Measurements from ENCODE around the gene NAPG.
"Not testable (repeated sequence)": the region's sequence is repeated elsewhere in the genome, so short reads cannot be mapped to it uniquely, and the experiment has no call there.

NAPG gene

DNA sequence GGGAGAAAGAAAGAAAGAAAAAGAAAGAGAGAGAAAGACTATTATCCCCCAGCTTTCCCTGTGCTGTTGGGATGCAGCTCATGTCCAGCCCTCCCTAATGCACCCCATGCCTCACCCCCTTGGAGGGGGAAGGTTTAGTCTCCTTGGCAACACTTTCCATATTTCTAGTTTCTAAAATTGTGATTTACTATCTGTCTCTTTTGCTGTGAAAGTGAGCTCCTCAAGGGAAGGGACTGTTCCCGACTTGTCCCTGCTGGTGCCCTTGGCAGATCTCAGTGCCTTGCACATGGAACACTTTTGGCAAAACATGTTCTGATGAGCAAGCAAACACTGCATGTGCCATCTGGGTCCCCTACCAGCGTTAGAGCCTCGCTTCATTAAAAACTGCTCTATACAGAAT lies 11.7 kb upstream of the NAPG start:
- DNase-seq (ENCODE audit: low read depth in 3 of 3) = no peak

DNA sequence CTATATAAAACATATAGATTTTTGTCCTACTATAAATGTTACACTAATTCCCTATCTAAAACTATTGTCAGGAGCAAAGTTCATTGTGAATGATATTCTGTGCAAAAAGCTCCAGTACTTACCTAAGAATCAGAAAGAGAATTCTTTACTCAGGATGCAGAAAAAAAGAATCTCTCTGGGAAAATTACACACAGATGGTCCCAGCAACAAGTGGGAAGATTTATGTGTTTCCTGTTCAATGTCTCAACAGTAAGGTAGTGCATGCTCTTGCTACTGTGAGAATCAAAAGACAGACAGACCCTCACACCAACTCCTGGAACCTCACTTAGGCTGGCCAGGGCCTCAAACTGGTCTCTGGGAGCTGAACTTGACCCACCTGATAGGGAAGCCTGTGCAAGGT lies 11.2 kb upstream of the NAPG start:
- no peak for DNase-seq (ENCODE audit: low read depth in 3 of 3)

DNA sequence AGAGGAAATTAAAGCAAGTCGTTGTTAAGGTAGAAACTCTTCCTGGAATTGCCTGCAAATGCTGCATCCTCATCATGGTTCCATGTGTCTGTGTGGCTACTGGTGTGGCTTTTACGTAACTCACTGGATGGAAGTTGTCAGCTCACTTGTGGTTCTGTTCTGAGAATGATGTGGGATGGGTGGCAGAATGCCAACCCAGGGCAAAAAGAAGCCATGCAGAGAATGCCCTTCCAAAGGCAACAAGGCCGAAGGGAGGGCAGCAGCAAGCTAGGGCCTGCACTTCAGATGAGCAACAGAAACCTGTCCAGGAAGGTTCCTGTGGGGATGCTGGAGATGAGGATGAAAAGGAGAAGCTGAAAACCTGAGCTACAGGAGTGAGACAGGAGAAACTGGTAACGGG lies 10.4 kb upstream of the NAPG start:
- no peak for DNase-seq (ENCODE audit: low read depth in 3 of 3)

DNA sequence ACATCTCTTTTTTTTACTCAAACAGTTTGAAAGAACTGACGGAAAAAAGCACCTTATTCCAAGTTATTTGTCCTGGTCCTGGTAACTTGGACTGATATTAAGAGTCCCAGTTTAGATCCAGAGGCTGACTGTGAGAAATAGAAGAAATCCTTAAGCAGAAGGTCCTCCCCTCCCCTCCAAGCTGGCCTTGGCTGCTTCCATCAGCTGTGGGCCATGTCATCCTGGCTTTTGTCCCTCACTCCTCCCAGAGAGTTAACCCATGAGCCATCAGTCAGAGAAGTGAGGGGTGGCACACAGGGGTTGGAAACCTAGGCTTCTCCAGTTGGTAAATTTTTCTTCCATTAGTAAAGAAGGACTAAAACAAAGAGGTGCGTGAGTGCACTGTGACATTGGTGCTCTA lies 9.7 kb upstream of the NAPG start:
- DNase-seq (ENCODE audit: low read depth in 3 of 3) = no peak

DNA sequence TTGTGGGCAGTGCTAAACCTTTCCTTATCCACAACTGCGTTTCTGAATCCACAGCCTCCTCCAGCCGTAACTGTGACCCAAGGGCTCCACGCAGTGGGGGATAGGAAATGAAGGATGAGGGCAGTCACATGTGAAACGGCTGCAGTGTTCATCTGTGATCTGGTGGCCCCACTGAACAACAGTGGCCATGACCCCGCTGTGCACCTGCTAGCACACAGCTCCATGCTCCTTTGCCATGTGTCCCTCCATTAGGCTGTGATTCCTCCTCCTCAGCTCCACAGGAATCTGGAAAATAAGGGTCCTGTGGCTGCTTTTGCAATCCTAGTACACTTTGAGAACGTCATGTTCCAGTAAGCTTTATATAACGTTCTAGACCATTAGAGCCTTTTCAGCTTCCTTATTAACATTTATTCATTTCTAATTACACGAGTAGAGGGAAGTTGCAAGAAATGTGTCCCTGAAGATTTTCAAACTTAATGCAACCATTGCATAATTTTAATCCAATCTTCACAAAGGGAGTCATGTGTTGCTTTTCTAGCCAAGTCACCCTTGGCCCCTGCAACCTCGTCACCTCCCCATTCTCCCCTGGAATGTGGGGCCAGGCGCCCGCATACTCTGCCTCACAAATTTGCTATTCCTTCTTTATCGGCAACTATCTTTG lies 7.1 kb upstream of the NAPG start:
- no peak for DNase-seq (ENCODE audit: low read depth in 3 of 3)

DNA sequence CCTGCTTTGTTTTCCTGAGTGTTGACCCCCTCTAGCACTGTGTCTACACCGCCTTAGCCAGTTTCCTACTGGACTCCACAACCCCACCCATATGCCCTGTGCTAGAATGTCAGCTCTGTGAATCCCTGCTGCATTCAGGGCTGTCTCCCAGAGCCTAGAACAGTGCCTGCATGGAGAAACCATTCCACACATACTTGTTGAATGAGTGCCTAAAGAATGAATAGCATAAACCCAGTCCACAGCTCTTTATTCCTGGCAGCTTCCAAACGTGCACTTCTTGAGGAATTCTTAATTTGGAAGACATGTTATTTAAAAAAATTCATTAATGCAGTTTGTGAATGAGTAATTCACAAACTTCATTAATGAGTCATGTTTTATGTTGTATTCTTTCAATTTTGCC lies 6.5 kb upstream of the NAPG start:
- no peak for DNase-seq (ENCODE audit: low read depth in 3 of 3)

DNA sequence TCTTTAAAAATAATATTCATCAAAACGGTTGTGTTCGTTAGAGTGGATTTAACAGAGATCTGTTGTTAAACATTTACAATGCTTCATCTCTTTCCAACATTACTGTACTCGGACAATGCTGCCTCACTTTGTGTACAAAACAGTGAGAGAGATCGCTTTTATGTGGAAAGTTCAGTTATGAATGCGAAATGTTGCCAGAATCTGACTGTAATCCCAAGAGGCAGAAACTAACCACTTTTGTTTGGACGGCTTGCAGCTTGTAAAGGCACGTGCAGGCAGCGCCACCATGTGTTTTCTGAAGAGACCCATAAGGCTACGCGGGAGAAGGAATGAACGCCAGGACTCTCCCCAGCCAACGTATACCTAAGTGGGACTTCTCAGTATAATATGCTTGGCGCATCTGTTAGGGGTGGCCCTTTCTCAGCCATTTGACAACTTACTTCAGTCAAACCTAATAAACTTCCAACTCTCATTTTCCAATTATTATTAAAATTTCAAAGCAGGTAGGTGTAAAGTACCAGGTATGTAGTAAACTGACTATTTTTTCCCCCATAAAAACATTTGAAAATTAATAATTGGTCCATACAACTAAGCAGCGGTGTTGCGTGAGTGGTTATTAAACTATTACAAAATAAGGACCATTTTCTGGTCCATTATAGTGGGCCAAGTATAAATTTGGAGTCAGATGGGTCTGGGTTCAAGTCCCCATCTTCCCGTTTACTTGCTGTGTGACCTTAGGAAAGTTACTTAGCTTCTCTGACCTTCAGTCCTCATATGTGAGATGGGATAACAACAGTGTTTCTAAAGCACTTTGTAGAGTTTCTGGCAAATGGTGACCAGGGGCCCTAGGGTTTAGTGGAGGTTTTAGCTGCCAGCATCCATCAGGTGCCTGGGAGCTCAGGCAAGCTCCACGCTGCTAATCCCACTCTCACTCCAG lies 5.6 kb upstream of the NAPG start:
- peak; percentile 24 to 53 (median 33) for DNase-seq (ENCODE audit: low read depth in 3 of 3)

DNA sequence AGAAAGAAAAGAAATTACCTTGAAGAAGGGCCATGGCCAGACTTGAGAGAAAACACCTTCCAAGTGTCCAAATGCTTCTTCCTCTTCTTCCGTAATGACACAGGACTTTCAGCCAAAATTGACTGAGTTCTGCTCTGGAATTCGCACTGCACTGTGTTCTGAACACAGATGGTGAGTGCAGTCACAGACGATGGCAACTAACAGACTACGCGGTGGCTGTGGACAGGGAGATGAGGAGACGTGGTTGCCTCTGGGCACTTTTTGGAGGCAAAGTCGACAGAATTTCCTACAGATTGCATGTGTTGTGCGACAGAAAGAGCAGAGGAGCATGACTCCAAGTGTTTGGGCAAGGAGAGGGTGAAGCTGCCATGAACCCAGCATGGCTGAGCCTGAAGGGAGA lies 4.3 kb upstream of the NAPG start:
- DNase-seq (ENCODE audit: low read depth in 3 of 3) = no peak

DNA sequence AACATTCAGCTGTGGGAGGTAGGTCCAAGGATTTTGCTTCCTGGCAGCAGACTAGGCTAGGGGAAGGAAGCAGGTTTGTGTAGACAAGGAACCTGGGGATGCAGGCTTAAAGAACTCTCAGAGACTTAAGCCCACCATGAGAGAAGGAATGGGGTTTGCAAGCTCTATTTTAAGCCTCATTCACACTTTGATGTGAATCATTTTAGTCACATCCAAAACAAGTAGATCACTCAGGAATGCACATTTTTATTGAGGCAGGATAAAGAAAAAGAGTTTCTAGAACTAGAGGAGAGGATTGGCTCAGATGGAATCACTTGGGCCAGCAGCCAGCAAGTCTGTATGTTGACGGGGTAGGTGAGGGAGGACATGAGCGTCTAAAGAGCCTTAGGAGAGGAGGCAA lies 3.3 kb upstream of the NAPG start:
- no peak for DNase-seq (ENCODE audit: low read depth in 3 of 3)

DNA sequence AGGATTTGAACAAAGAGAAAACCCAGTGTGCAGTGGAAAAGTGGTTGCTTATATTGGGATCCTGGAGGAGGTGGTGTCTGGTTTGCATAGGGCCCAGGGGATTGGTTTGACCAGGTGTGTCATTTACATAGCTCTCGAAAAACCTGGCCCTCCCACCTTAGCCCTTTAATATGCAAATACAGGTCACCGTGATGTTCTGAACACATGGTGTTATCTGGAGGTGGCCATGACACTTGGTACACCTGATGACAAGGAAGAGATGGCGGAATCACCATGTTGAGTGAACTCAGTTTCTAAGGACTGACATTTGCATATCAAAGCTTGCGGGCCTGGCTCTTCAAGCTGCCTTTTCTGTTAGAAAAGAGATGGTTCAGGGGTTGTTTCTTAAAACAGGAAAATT lies 2.3 kb upstream of the NAPG start:
- no peak for DNase-seq (ENCODE audit: low read depth in 3 of 3)

DNA sequence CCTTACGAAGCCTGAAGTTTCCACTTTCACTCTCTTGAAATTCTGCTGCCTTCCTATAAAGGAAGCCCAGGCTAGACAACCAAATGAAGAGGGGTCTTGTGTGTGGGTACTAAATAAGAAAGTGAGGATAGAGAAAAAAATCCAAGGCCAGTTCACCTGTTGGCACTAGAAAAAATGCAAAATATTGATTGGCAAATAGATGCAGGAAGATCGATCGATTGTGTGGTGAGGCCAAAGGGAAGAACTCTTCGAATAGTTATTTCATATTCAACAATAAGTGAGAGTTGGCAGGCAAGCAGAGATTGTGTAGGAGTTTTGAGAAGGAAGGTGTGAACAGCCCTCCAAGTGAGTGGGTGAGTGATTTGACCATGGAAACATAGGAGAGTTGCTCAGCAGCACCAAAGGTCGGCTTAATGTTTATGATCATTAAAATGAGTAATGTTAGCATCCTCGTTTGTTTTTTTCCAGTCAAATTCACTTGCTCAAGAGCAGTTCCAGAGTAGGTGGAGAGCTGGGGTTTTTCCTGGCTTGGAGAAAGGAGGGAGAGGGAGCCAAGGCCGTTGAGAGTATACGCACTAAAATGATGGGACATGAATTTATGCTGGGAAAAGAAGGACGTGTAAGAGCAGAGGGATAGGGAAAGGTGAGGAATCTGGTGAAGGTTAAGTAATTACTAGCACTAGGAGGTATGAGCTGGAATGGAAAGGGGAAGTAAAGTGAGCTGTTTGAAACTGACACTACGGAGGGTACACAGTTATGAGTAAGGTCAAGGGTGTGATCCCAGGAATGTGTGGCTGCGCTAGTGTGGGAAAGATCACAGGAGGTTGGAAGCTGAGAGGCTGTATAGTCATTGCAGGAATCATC lies 1.1 kb upstream of the NAPG start:
- no peak for DNase-seq (ENCODE audit: low read depth in 3 of 3)

DNA sequence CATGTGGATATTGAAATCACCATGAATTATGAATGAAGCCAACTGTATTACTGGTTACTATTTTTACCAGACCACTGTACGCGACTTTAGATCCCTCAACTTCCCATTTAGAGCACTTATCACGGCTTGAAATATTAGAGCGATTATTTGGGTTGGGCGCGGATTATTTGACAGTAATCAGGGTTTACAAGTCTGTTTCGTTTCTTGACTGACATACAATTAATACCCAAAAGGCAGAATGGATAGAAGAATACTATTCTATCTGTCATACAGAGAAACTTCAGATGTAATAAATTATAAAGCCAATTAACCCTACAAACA lies 496 bp upstream of the NAPG start:
- no peak for DNase-seq (ENCODE audit: low read depth in 3 of 3)

DNA sequence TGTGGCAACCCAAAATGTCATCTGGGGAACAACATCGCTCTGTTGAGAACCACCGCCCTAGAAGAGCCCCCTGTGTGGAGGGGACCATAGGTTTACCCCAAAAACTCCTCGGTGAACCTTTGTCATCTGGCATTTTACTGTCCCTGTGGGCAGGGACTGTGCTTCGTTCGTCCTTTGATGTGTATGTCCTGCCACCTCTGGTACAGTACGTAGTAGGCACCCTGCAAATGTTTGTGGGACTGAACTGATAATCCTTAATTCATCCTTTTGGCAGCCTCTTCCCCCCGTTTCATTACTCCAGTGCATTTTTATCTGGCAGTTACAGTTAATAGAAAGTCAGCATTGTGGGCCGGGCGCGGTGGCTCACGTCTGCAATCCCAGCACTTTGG lies 728 bp downstream of the NAPG start:
- no peak for DNase-seq (ENCODE audit: low read depth in 3 of 3)

DNA sequence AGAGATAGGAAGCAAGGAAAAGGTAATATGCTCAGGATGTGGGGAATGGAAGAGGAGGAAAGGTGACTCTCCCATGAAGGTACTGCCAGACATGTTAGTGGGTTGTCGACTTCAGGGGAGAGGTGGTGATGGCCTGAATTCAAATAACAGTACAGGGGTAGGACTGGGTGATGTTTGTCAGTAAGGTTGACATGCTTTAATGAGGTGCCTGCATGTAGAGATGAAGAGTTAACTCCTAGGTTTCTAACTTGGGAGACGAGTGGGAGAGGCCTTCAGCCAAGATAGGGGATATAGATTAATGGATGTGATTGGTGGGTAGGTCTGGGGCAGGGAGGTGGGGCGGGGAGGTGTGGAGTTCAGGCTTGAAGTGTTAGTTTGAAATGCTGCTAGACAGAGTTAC lies 2.6 kb downstream of the NAPG start:
- DNase-seq (ENCODE audit: low read depth in 3 of 3) = no peak

DNA sequence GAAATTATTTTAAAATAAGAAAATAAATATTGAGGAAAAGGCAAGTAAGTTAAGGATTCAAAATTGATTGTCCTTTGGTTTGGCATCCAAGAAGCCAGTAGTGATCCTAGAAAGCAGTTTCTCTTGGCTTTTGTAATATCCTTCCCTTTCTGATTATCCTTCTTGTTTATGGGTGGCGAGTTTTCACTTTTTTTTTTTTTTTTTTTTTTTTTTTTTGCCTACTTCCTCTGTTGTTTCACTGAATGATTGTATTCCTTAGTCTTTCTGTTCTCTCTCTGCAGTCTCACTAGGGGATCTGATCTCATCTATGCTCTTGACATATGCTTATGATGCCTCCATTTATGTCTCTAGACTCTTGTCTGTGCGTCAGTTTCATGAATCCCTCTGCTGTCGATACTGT lies 4.2 kb downstream of the NAPG start:
- DNase-seq (ENCODE audit: low read depth in 3 of 3) = no peak

DNA sequence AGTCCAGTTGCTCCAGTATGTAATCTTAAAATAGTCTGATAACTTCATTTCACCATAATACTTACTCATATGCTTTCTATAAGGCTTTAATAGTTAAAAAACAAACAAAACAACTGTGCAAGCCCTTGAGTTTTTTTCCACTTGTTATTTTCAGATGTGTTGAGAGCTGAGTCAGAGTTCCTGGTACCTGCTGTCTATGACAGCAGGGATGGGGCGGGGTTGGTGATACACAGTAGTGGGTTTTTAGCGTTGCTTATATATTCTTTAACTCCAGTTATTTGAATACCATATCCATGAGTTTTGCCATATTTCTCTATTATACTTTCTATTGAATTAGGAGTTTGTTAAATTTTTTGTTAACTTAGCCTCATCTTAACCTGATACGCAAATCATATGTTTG lies 5.0 kb downstream of the NAPG start:
- DNase-seq (ENCODE audit: low read depth in 3 of 3) = peak in 2 of 3 experiments; percentile 19 to 24

DNA sequence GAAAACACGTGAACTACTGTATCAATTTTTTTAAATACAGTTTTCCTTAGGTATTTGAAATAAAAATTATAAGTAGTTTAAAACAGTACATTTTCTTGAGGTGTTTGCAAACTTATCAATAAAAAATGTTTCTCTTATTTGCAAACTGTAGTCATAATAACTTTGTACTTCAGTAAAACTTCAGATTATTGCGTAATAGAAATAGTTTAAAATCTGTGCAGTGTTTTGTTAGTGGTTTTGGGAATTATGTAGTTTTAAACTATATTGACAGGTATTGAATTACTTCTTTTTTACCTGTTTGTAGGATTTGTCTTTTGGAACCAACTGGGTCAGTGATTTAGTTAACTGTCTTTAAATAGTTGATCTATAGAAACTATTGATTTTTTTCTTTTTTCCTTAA lies 7.3 kb downstream of the NAPG start:
- no peak for DNase-seq (ENCODE audit: low read depth in 3 of 3)

DNA sequence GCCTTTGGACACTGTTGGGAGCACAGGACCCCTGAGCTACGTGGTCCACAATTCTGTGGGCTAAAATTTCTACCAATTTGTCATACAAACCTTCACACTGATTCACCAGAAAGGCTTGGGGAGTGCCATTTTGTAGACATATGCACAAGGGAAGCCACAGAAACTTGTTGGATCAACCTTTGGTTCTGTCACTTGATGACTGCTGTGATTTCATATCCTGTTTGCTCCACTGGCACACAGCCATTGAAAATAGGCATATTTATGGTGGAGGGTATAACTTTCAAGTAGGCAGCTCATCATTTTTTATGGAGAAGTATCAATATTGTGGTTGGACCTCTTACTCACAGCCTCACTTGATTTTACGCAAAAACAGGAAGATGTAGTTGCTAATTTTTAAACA lies 10.5 kb downstream of the NAPG start:
- DNase-seq (ENCODE audit: low read depth in 3 of 3) = no peak

DNA sequence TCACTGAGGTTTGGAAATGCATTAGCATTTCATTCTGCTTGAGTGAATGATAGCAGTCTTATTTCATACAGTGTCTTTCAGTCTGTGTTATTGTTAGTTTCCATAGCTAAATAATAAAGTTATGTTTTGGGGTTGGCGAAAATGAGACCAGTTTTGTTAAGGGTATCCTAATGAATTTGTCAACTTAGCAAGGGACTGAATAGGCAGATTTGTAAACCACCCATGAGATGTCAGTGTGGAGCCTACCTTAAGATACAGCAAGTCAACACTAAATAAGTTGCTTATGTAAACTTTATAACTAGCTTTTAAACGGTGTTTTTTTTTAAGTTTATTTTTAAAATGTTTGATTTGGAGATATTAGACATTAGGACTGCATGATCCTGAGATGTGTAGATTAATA lies 11.9 kb downstream of the NAPG start:
- no peak for DNase-seq (ENCODE audit: low read depth in 3 of 3)

DNA sequence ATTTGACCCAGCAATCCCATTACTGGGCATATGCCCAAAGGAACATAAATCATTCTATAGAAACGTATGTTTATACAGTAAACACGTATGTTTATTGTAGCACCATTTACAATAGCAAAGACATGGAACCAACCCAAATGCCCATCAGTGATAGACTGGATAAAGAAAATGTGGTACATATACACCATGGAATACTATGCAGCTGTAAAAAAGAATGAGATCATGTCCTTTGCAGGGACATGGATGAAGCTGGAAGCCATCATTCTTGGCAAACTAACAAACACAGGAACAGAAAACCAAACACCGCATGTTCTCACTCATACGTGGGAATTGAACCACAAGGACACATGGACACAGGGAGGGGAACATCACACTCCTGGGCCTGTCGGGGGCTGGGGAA lies 13.3 kb downstream of the NAPG start:
- DNase-seq (ENCODE audit: low read depth in 3 of 3) = not testable (repeated sequence)

DNA sequence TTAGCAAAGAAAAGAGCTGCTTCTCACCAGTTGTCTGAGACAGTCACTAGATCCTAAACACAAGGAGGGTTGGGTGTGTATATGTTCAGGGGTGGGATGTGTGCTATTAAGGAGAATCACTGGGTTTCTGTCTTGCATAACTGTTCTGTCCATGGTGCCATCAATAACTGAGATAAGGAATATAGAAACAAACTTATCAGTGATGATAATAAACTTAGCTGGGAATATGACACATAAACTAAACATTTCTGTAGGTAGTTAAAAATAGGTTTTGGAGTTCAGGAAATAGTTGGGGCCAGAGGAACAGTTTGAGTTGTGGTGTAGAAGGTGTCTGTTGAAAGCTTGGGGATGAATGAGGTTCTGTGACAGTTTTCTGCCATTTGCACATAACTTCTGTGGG lies 17.4 kb downstream of the NAPG start:
- no peak for DNase-seq (ENCODE audit: low read depth in 3 of 3)

DNA sequence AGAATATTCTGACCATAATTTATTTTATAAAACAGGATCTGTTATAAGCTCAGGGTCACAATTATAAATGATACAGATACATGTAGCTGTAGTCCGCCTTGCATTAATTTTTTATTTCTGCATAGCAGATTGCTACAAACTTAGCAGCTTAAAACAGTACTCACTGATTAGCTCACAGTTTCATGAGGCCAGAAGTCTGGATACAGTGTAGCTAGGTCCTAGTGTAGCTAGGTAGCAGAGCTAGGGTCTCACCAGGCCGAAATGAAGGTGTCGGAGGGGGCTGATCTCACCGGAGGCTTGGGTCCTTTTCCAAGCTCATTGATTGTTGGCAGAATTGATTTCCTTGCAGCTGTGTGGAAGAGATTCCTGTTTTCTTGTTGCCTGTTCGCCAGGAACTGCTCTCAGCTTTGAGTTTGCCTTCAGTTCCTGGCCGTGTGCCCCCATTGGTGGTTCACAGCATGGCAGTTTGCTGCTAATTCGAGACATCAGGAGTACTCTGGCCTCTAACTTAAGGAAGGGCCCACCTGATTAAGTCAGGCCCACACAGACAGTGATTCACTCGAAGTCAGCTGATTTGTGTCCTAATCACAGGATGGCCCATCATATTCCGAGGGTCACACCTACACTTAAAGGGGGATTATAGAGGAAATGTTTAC lies 18.4 kb downstream of the NAPG start:
- no peak for DNase-seq (ENCODE audit: low read depth in 3 of 3)
